ENCODE results near the gene GINS3.

DNA sequence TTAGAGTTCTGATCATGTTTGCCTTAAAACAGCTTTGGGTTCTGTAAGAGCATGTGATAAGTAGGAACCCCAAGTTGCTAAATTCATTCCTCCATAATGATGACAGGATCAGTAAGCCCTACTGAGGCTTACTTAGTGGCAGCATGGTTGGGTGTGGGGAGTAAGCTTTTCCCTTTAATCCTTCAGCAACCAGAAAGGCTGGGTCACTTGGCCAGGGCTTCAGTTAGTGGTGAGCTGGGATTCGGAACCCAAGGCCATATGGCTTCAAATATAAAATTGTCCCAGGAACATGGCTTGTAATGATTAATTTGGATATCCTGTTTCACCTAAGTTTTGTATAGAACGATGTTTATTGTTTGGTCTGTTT lies 850 bp downstream of the GINS3 start:
- TF ChIP-seq, protein P1, sequence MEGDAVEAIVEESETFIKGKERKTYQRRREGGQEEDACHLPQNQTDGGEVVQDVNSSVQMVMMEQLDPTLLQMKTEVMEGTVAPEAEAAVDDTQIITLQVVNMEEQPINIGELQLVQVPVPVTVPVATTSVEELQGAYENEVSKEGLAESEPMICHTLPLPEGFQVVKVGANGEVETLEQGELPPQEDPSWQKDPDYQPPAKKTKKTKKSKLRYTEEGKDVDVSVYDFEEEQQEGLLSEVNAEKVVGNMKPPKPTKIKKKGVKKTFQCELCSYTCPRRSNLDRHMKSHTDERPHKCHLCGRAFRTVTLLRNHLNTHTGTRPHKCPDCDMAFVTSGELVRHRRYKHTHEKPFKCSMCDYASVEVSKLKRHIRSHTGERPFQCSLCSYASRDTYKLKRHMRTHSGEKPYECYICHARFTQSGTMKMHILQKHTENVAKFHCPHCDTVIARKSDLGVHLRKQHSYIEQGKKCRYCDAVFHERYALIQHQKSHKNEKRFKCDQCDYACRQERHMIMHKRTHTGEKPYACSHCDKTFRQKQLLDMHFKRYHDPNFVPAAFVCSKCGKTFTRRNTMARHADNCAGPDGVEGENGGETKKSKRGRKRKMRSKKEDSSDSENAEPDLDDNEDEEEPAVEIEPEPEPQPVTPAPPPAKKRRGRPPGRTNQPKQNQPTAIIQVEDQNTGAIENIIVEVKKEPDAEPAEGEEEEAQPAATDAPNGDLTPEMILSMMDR (IDR thresholded peaks at IDR 0.05) = no peak
- no peak for TF ChIP-seq POLR2A (IDR thresholded peaks at IDR 0.05)
